ENCODE data around the gene ABCG2. TPM values are rescaled to one million over a fixed set of nuclear protein-coding genes. Genes with fewer than 3 reads are reported as not detected.

Gene ABCG2
- under 1 TPM; 0.22 to 0.89 (median 0.31) TPM for polyA plus RNA-seq

DNA sequence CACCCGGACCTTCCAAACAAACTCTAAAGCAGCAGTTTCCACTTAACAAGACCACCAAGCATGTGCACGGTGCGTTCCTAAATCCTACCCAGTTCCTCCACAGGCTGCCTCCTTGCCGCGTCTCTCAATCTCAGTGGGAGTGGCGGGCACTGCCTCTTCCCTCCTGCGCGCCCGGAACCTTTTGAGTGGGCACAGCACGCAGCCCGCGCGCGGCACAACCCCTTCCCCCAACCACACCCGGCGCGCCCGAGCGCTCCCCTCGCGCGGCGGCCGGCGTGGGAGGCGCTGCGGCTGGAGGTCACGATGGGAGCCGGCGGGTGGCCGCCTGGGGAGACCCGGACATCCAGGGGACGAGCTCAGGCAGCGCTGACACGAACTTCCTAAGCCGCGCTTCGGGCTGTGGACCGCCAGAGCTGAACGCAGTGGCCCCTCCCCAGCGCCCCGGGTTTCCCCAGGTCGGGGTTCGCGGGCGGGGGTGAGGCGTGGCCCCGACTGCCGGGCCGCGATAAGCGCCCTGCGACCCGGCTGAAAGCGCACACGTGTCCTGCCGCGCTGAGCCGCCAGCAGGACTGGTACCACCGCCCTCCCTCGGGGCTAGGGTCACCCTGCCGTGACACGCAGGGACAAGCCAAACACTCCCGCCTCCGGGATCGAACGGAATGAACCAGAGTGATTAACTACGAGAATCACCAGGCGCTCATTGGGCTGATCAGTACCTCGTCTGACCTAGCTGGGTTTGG lies at the start of gene ABCG2:
Gene ABCG2, minus strand, starts transcription at position 151 of the 740 bp plus-strand sequence. CDS start 18,644 bp downstream, outside the sequence.
- H3K27ac ChIP-seq (ENCODE audit: low read depth, low read length) = no peak within 1 kb of the TSS
- 0 to 1% (median 1%) methylated on average over 70 of the region's 70 CpGs for WGBS, 3 donors

DNA sequence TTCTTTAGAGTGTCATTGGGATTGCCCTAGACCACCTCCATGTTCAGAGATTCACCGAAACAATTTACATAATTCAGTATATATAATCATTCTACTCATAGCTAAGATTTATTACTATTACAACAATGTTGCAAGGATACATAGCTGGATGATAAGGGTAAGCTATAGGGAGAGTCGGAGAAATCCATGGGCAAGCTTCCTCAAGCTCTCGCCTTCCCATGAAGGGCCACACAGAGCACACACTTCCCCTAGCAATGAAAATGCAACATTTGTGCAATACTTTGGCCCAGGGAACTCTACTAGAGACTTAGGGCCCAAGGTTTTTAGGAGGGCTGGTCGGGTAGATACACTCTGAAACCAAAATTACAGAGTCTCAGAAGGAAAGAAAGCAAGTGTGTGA lies 49.7 kb upstream of the ABCG2 start:
- WGBS, 3 donors = 69 to 71% (median 70%) methylated on average over 4 of the region's 4 CpGs
- no peak overlapping the region for H3K27ac ChIP-seq (ENCODE audit: low read depth, low read length)

DNA sequence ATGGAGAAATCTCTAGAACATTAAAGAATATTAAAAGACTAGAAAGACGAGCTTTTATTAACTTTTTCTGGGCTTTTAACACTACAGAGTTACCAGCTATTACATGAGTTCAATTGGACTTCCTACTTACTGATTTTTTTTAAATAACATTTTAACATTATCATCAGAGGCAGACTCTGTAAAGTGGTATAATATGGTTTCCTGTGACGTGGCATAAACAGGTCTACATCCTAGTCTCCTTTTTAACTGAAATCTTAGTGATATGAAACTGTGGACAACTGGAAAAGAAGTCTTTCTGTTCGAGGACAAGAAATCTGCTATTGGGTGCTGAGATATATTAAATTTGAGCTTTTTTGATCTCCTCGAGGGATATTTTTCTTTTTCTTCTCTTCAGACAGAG lies 48.7 kb upstream of the ABCG2 start:
- WGBS, 3 donors = 58 to 70% (median 64%) methylated on average over 4 of the region's 4 CpGs
- no peak overlapping the region for H3K27ac ChIP-seq (ENCODE audit: low read depth, low read length)

DNA sequence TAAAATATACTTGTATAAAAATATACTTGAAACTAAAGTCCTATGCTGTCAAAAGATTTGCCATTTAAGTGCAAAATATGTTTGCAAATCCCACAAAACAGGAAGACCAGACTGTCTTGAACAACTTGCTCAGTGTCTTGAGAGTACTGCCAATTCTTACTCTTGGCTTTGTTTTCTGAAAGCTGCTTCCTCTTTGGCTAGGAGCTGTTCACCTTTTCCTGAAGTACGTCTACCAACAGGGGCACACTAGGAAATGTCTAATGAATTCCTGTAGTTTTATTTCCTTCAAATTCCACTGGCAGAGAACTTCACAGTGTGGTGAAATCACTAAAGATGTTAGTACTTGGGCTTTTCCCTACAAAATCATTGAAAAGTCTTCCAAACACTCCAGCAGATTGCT lies 46.4 kb upstream of the ABCG2 start:
- H3K27ac ChIP-seq (ENCODE audit: low read depth, low read length) = no peak overlapping the region
- 10 to 13% (median 12%) methylated on average over 1 of the region's 1 CpG for WGBS, 3 donors

GRCh38 chr4:88202443-88202842 lies 44.0 kb upstream of the ABCG2 start:
- WGBS, 3 donors = 74 to 90% (median 88%) methylated on average over 6 of the region's 6 CpGs
- H3K27ac ChIP-seq (ENCODE audit: low read depth, low read length) = no peak overlapping the region

DNA sequence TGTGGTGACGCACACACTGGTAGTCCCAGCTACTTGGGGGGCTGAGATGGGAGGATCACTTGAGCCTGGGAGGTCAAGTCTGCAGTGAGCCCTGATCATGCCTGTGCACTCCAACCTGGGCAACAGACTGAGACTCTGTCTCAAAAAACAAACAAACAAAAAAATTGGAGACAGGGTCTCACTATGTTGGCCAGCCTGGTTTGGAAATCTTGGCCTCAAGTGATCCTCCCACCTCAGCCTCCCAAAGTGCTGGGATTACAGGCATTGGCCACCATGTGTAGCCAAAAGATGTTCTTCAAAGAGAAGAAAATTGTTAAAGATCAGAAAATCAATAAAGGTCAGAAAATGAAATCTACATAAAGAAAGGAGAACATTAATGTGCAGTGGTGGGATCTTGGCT lies 41.7 kb upstream of the ABCG2 start:
- H3K27ac ChIP-seq (ENCODE audit: low read depth, low read length) = no peak overlapping the region
- 88 to 100% (median 100%) methylated on average over 1 of the region's 1 CpG for WGBS, 3 donors

GRCh38 chr4:88196523-88197185 lies 38.2 kb upstream of the ABCG2 start:
- WGBS, 3 donors = 85 to 89% (median 89%) methylated on average over 4 of the region's 4 CpGs
- H3K27ac ChIP-seq (ENCODE audit: low read depth, low read length) = no peak overlapping the region

GRCh38 chr4:88196013-88196365 lies 37.5 kb upstream of the ABCG2 start:
- WGBS, 3 donors = 76 to 82% (median 80%) methylated on average over 4 of the region's 4 CpGs

GRCh38 chr4:88195328-88196012 lies 37.0 kb upstream of the ABCG2 start:
- no peak overlapping the region for H3K27ac ChIP-seq (ENCODE audit: low read depth, low read length)
- WGBS, 3 donors = 79 to 87% (median 80%) methylated on average over 8 of the region's 8 CpGs

More at GRCh38 chr4:88196013-88196365, 37.5 kb upstream of the ABCG2 start:
- no peak overlapping the region for H3K27ac ChIP-seq (ENCODE audit: low read depth, low read length)

GRCh38 chr4:88191404-88191803 lies 33.0 kb upstream of the ABCG2 start:
- WGBS, 3 donors = 75 to 80% (median 76%) methylated on average over 3 of the region's 3 CpGs
- H3K27ac ChIP-seq (ENCODE audit: low read depth, low read length) = no peak overlapping the region

DNA sequence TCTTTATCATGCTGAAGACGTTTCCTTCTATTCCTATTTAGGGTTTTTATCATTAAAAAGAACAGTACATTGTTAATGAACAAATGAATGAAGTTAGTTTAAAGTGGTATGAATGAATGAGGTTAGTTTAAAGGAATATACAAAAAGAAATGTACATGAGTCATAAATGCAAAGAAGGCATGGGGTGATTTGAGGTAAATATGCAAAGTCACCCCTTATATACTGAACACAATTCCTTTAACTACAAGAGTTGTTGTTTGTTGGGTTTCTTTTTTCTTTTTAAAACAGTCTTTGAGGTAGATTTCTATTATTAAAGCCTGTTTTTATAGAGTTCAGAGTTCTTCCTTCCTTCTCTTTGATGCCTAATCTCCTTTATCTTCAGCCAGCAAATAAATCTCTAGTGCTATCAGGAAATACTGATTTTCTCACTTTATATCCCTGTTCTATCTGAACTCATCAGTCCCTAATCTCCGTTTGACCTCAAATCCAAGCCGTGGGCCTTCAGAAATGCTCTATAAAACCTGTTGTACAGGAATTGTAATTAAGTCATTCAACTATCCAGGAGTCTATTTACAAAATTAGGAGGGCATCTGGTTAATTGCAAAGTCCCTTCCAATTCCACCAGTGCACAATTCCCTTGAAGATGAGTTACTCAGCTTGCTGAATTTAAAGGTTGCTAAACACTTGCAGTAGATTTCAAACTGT lies 31.6 kb upstream of the ABCG2 start:
- no peak overlapping the region for H3K27ac ChIP-seq (ENCODE audit: low read depth, low read length)
- WGBS, 3 donors = 53 to 63% (median 60%) methylated on average over 3 of the region's 3 CpGs

DNA sequence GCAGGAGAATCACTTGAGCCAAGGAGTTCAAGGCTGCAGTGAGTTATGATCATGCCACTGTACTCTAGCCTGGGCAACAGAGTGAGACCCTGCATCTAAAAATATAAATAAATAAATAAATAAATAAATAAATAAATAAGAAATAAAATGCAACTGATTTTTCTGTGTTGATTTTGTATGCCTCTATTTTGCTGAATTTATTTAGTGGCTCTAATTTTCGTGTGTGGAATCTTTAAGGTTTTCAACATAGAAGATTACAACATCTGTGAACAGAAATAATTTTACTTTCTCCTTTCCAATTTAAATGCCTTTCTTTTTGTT lies 30.9 kb upstream of the ABCG2 start:
- no peak overlapping the region for H3K27ac ChIP-seq (ENCODE audit: low read depth, low read length)
- 65 to 89% (median 69%) methylated on average over 1 of the region's 1 CpG for WGBS, 3 donors

DNA sequence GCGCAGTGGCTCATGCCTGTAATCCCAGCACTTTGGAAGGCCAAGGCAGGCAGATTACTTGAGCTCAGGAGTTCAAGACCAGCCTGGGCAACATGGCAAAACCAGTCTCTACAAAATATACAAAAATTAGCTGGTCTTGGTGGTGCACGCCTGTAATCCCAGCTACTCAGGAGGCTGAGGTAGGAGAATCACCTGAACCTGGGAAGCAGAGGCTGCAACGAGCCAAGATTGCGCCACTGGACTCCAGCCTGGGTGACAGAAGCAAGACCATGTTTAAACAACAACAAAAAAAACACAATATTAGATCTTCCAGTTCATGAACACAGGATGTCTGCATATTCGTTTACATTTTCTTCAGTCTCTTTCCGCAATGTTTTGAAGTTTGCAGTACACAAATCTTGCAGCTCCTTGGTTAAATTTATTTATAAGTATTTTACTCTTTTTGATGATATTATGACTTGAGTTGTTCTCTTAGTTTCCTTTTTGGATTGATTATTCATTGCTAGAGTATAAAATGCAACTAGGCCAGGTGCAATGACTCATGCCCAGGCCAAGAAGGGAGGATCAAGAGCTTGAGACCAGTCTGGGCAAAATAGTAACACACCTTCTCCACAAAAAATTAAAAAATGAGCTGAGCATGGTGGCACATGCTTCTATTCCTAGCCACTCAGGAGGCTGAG lies 30.4 kb upstream of the ABCG2 start:
- H3K27ac ChIP-seq (ENCODE audit: low read depth, low read length) = no peak overlapping the region
- WGBS, 3 donors = 93 to 97% (median 96%) methylated on average over 6 of the region's 6 CpGs

DNA sequence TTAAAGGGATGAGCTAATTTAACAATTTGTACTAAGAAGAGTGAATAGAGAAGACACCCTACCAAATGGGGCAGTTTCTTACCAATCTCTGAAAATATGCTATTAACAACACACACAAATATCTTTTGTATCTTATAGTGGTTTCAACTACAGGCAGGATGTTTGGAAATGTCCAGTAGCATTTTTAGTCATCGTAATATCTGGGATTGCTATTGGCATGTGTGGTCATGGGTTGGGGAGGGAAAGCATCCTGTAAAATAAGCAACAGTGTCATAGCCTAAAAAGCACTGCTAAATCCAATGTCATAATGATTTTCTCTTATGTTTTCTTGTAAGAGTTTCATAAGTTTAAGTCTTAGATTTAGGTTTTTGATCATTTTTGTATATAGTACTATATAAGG lies 29.3 kb upstream of the ABCG2 start:
- 90 to 92% (median 90%) methylated on average over 1 of the region's 1 CpG for WGBS, 3 donors
- H3K27ac ChIP-seq (ENCODE audit: low read depth, low read length) = no peak overlapping the region

DNA sequence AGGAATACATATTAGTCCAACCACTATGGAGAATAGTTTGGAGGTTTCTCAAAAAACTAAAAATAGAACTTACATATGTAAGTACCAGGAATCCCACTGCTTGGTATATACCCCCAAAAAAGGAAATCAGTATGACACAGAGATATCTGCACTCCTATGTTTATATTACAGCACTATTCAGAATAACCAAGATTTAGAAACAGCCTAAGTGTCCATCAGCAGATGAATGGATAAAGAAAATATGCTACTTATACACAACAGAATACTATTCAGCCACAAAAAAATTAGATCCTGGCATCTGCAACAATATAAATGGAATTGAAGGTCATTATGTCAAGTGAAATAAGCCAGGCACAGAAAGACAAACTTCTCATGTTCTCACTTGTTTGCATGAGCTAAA lies 27.5 kb upstream of the ABCG2 start:
- H3K27ac ChIP-seq (ENCODE audit: low read depth, low read length) = no peak overlapping the region

DNA sequence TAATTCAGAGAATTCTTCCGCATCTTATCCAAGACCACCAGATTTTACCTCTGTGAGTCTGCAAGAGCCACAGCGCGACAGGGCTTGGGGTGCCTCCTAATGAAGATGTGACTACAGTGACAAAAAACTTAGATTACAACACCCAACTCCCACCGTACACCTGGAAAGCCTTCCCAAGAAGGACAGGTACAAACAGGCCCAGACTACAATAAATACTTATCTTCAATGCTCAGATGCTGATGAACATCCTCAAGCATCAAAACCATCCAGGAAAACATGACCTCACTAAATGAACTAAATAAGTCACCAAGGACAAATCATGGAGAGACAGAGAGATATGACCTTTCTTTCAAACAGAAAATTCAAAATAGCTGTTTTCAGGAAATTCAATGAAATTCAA lies 20.8 kb upstream of the ABCG2 start:
- H3K27ac ChIP-seq (ENCODE audit: low read depth, low read length) = no peak overlapping the region

GRCh38 chr4:88178626-88179231 lies 20.3 kb upstream of the ABCG2 start:
- WGBS, 3 donors = 60 to 97% (median 81%) methylated on average over 2 of the region's 2 CpGs
- no peak overlapping the region for H3K27ac ChIP-seq (ENCODE audit: low read depth, low read length)

More for the DNA sequence above, 20.8 kb upstream of the ABCG2 start:
- WGBS, 3 donors = 94 to 98% (median 96%) methylated on average over 4 of the region's 4 CpGs

DNA sequence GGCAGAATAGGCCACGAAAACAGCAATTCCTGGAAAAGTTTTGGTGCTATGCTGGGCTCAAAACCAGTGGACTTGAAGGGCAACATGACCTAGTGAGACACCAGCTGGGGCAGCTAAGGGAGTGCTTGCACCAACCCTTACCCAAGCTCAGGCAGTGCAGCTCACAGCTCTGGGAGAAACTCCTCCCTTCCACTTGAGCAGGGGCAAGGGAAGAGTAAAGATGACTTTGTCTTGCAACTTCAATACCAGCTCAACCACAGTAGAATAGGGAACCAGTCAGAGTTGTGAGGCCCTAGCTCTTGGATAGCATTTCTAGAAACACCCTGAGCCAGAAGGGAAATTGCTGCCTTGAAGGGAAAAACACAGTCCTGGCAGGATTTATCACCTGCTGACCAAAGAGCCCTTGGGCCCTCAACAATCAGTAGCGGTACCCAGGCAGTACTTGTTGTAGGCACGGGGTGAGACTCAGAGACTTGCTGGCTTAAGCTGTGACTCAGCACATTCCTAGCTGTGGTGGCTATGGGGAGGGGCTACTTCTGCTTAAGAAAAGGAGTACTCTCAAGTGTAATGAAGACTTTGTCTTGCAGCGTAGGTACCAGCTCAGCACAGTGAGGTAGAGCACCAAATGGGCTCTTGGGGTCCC lies 19.7 kb upstream of the ABCG2 start:
- no peak overlapping the region for H3K27ac ChIP-seq (ENCODE audit: low read depth, low read length)
- WGBS, 3 donors = 51 to 79% (median 58%) methylated on average over 4 of the region's 4 CpGs

Data from adipose tissue (tissue), 3 donors.